DOHH2 (cell line): ENCODE measurements around the gene CZIB.

Experiments used
- EZH2phosphoT487 ChIP-seq: fragments of 200-600 bp; sonication (generic); IDR thresholded peaks from 2 replicates; pipeline ENCODE4 v1.6.1; 2017; ENCODE audit warnings: borderline replicate concordance, mild to moderate bottlenecking, antibody characterized with exemption, low read length, moderate library complexity, mixed read lengths
- TF ChIP-seq, protein P1 (sequence below): fragments of 200-600 bp; sonication (generic); IDR thresholded peaks from one replicate; pipeline ENCODE4 v1.5.1; 2014; ENCODE audit warnings: antibody characterized with exemption, mild to moderate bottlenecking, low read depth, low read length; ENCODE audit not compliant: poor library complexity, severe bottlenecking

- TF ChIP-seq, protein P1, sequence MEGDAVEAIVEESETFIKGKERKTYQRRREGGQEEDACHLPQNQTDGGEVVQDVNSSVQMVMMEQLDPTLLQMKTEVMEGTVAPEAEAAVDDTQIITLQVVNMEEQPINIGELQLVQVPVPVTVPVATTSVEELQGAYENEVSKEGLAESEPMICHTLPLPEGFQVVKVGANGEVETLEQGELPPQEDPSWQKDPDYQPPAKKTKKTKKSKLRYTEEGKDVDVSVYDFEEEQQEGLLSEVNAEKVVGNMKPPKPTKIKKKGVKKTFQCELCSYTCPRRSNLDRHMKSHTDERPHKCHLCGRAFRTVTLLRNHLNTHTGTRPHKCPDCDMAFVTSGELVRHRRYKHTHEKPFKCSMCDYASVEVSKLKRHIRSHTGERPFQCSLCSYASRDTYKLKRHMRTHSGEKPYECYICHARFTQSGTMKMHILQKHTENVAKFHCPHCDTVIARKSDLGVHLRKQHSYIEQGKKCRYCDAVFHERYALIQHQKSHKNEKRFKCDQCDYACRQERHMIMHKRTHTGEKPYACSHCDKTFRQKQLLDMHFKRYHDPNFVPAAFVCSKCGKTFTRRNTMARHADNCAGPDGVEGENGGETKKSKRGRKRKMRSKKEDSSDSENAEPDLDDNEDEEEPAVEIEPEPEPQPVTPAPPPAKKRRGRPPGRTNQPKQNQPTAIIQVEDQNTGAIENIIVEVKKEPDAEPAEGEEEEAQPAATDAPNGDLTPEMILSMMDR = no peak
- no peak for TF ChIP-seq EZH2phosphoT487
Observed at GRCh38 chr1:53262000-53262399, 41.6 kb upstream of the CZIB start.
